Loucy (cell line): ENCODE results near the gene CDCP1.

Source experiments
- H2AFZ ChIP-seq: fragments of 200-600 bp; sonication (generic); 2 replicates; pipeline ENCODE4 v1.6.0; 2016; ENCODE audit warnings: antibody characterized with exemption, mild to moderate bottlenecking, low read length, moderate library complexity
- H3F3A ChIP-seq: fragments of 200-600 bp; 2 replicates; pipeline ENCODE4 v1.6.0; 2016; ENCODE audit warnings: antibody characterized with exemption, low read depth, mild to moderate bottlenecking
- H3K27me3 ChIP-seq: fragments of 200-600 bp; sonication (generic); 2 replicates; pipeline ENCODE4 v1.6.1; 2014; ENCODE audit warnings: low read length, mild to moderate bottlenecking; ENCODE audit not compliant: insufficient read depth, poor library complexity, severe bottlenecking
- H3K36me3 ChIP-seq: fragments of 200-600 bp; sonication (generic); 2 replicates; pipeline ENCODE4 v1.6.1; 2016; ENCODE audit warnings: low read length; ENCODE audit not compliant: insufficient read depth
- H3K4me1 ChIP-seq: fragments of 200-600 bp; sonication (generic); 2 replicates; pipeline ENCODE4 v1.5.1; 2014; ENCODE audit warnings: low read length, mild to moderate bottlenecking; ENCODE audit not compliant: insufficient read depth, poor library complexity, severe bottlenecking
- H3K4me2 ChIP-seq: fragments of 200-600 bp; sonication (generic); 2 replicates; pipeline ENCODE4 v1.6.0; 2014; ENCODE audit warnings: antibody characterized with exemption, low read length, low read depth, mild to moderate bottlenecking; ENCODE audit not compliant: poor library complexity, severe bottlenecking
- H3K4me3 ChIP-seq: fragments of 200-600 bp; sonication (generic); 2 replicates; pipeline ENCODE4 v1.5.1; 2014; ENCODE audit warnings: low read length, mild to moderate bottlenecking, mixed read lengths; ENCODE audit not compliant: poor library complexity, severe bottlenecking
- H3K79me2 ChIP-seq: fragments of 200-600 bp; sonication (generic); 2 replicates; pipeline ENCODE4 v1.6.1; 2014; ENCODE audit warnings: low read length; ENCODE audit not compliant: insufficient read depth
- H3K9ac ChIP-seq: fragments of 200-600 bp; sonication (generic); 2 replicates; pipeline ENCODE4 v1.6.0; 2014; ENCODE audit warnings: mild to moderate bottlenecking, low read depth, low read length, moderate library complexity; ENCODE audit not compliant: poor library complexity, severe bottlenecking
- H3K9me2 ChIP-seq: fragments of 200-600 bp; sonication (generic); replicated peaks from 2 replicates; pipeline ENCODE4 v1.6.1; 2016; ENCODE audit warnings: low read depth, low read length, mixed read lengths
- H3K9me3 ChIP-seq: fragments of 200-600 bp; sonication (generic); 2 replicates; pipeline ENCODE4 v1.6.1; 2014; ENCODE audit warnings: mild to moderate bottlenecking, antibody characterized with exemption, low read length, low read depth; ENCODE audit not compliant: insufficient read depth
- H4K20me1 ChIP-seq: fragments of 200-600 bp; sonication (generic); 2 replicates; pipeline ENCODE4 v1.6.0; 2014; ENCODE audit warnings: antibody characterized with exemption, low read length, mild to moderate bottlenecking; ENCODE audit not compliant: insufficient read depth, poor library complexity, severe bottlenecking
- CTCF ChIP-seq: fragments of 200-600 bp; sonication (generic); conservative IDR thresholded peaks from 2 replicates; pipeline ENCODE4 v1.5.1; 2014; ENCODE audit warnings: mild to moderate bottlenecking, antibody characterized with exemption, low read length
- EZH2phosphoT487 ChIP-seq: fragments of 200-600 bp; IDR thresholded peaks from 2 replicates; pipeline ENCODE4 v1.6.1; 2018; ENCODE audit warnings: antibody characterized with exemption, mild to moderate bottlenecking, moderate library complexity, borderline replicate concordance

The CDCP1 gene

GRCh38 chr3:45178183-45179023, 32.2 kb upstream of the CDCP1 start:
- Histone ChIP-seq H4K20me1 (no peaks in the 10 kb centered on the region), H3K9ac (no peak overlapping the region), H3K9me3 (no peaks in the 10 kb centered on the region), H3K9me2 (no peaks in the 10 kb centered on the region), H3K4me2 (no peak overlapping the region), H2AFZ (no peak overlapping the region), H3K4me3 (no peak overlapping the region), H3K4me1 (peaks cover 15% of the 10 kb centered on the region), H3K79me2 (no peaks in the 10 kb centered on the region), H3F3A (no peaks in the 10 kb centered on the region), H3K27me3 (no peaks in the 10 kb centered on the region), H3K36me3 (no peaks in the 10 kb centered on the region)
- TF ChIP-seq EZH2phosphoT487, result no peak
- no peak for TF ChIP-seq CTCF

- Histone ChIP-seq H3K36me3 (no peaks in the 10 kb centered on the region), H3K9ac (no peak overlapping the region), H3K9me3 (no peaks in the 10 kb centered on the region), H3K79me2 (no peaks in the 10 kb centered on the region), H3K4me2 (no peak overlapping the region), H3F3A (no peaks in the 10 kb centered on the region), H3K4me3 (no peak overlapping the region), H4K20me1 (no peaks in the 10 kb centered on the region), H3K27me3 (no peaks in the 10 kb centered on the region), H2AFZ (no peak overlapping the region), H3K4me1 (peaks cover 8% of the 10 kb centered on the region), H3K9me2 (no peaks in the 10 kb centered on the region)
- TF ChIP-seq CTCF (no peak), EZH2phosphoT487 (no peak)
Measured at GRCh38 chr3:45176912-45177311, 30.7 kb upstream of the CDCP1 start.

GRCh38 chr3:45174234-45174633, 28.1 kb upstream of the CDCP1 start:
- Histone ChIP-seq H2AFZ (0 out of 2 replicates have a peak overlapping the region, but pooled peaks have one; percentile 25), H3F3A (no peaks in the 10 kb centered on the region), H3K9me3 (no peaks in the 10 kb centered on the region), H4K20me1 (no peaks in the 10 kb centered on the region), H3K36me3 (no peaks in the 10 kb centered on the region), H3K4me2 (no peak overlapping the region), H3K4me1 (peaks cover 20% of the 10 kb centered on the region), H3K27me3 (no peaks in the 10 kb centered on the region), H3K4me3 (no peak overlapping the region), H3K79me2 (no peaks in the 10 kb centered on the region), H3K9ac (no peak overlapping the region), H3K9me2 (no peaks in the 10 kb centered on the region)
- TF ChIP-seq EZH2phosphoT487 (no peak), CTCF (no peak)
